GM12878 (cell line): ENCODE data around the gene POP7. TPM values are rescaled to one million over a fixed set of nuclear protein-coding genes. Genes with fewer than 3 reads are reported as not detected.

Experiments
- ATAC-seq: fragments of 200-7000 bp; cut with Tn5 transposase; 3 replicates; pipeline ENCODE4 v1.9.1; 2020; ENCODE audit warnings: mild to moderate bottlenecking, moderate library complexity
- BruUV-seq: library from RNA; stranded (reverse); fragments of 400-500 nt; replicated peaks from 2 replicates; lab custom pipeline; 2021; lab: Mats Ljungman, UMichigan
- CTCF ChIA-PET: fragments of 300-600 bp; sonication (Branson Sonifier 250); formaldehyde crosslinking; extraction: SDS; loops from one replicate; lab custom pipeline; 2021; ENCODE audit warnings: inconsistent platforms; lab: Yijun Ruan, JAX
- POLR2A ChIA-PET: fragments of 350-600 bp; formaldehyde crosslinking; extraction: SDS; loops from one replicate; lab custom pipeline; 2021; ENCODE audit warnings: inconsistent platforms; lab: Charles Lee
- RAD21 ChIA-PET: fragments of 300-600 bp; sonication (Branson Sonifier 250); formaldehyde crosslinking; loops from one replicate; lab custom pipeline; 2023; ENCODE audit warnings: antibody characterized with exemption; ENCODE audit not compliant: unreplicated experiment; lab: Charles Lee
- SMC1A ChIA-PET: fragments of 300-600 bp; sonication (Branson Sonifier 250); formaldehyde crosslinking; loops from one replicate; lab custom pipeline; 2023; ENCODE audit not compliant: unreplicated experiment, uncharacterized antibody; lab: Charles Lee
- DNase-seq: peaks from one replicate; pipeline ENCODE4 v3.0.0-alpha.2; 2011; ENCODE audit warnings: low read depth, low spot score
- FAIRE-seq: peaks from 3 replicates; lab custom pipeline; 2011; peaks lifted over from hg19 to GRCh38; lab: Jason Lieb, UNC
- H2AFZ ChIP-seq: 2 replicates; pipeline ENCODE4 v1.6.0; 2011; ENCODE audit warnings: low read depth, low read length, control low read depth; ENCODE audit not compliant: control insufficient read depth
- H3K27ac ChIP-seq: 2 replicates; pipeline ENCODE4 v1.5.1; 2011; ENCODE audit warnings: control low read depth; ENCODE audit not compliant: control insufficient read depth, insufficient read depth
- H3K27me3 ChIP-seq, 2 experiments: replicated peaks in 1 of 2; 2 replicates each; pipeline versions ENCODE4 v1.6.0 to v1.6.1; 2011; ENCODE audit warnings: low read length in 1 of 2; ENCODE audit not compliant: control insufficient read depth in 2 of 2, insufficient read depth in 2 of 2
- H3K36me3 ChIP-seq, 2 experiments: 2 replicates each; pipeline ENCODE4 v1.5.1; 2011; ENCODE audit warnings: low read length in 1 of 2; ENCODE audit not compliant: control insufficient read depth in 2 of 2, insufficient read depth in 2 of 2
- H3K4me1 ChIP-seq: 2 replicates; pipeline ENCODE4 v1.6.1; 2011; ENCODE audit warnings: mild to moderate bottlenecking, low read length, moderate library complexity, mixed read lengths; ENCODE audit not compliant: control insufficient read depth, insufficient read depth
- H3K4me2 ChIP-seq: 2 replicates; pipeline ENCODE4 v1.6.0; 2011; ENCODE audit warnings: control low read depth; ENCODE audit not compliant: control insufficient read depth, insufficient read depth
- H3K4me3 ChIP-seq: fragments of 200-600 bp; sonication (generic); 2 replicates; pipeline ENCODE4 v1.5.1; 2016
- H3K79me2 ChIP-seq: 2 replicates; pipeline ENCODE4 v1.6.0; 2011; ENCODE audit warnings: low read length; ENCODE audit not compliant: control insufficient read depth, insufficient read depth
- H3K9ac ChIP-seq: 2 replicates; pipeline ENCODE4 v1.8.0; 2011; ENCODE audit warnings: low read length, control low read depth, mixed read lengths; ENCODE audit not compliant: control insufficient read depth, insufficient read depth
- H3K9me3 ChIP-seq: replicated peaks from 3 replicates; pipeline ENCODE4 v1.5.1; 2011; ENCODE audit warnings: mild to moderate bottlenecking, low read length; ENCODE audit not compliant: control insufficient read depth, insufficient read depth
- H4K20me1 ChIP-seq: 2 replicates; pipeline ENCODE4 v1.6.0; 2011; ENCODE audit not compliant: control insufficient read depth, insufficient read depth
- ATF3 ChIP-seq: IDR thresholded peaks from 2 replicates; pipeline ENCODE4 v1.6.1; 2011; ENCODE audit warnings: low read depth, mild to moderate bottlenecking, low read length, moderate library complexity, borderline replicate concordance; ENCODE audit errors: extremely low read depth
- ATF7 ChIP-seq: fragments of 450-650 bp; IDR thresholded peaks from 2 replicates; pipeline ENCODE4 v1.6.1; 2016; ENCODE audit warnings: low read depth, mild to moderate bottlenecking
- CHD4 ChIP-seq: fragments of 200-600 bp; sonication (generic); IDR thresholded peaks from 2 replicates; pipeline ENCODE4 v1.6.1; 2016; ENCODE audit warnings: mild to moderate bottlenecking
- CTCF ChIP-seq, 3 experiments: IDR thresholded peaks in 2 of 3; conservative IDR thresholded peaks in 1 of 3; 2 replicates each; pipeline ENCODE4 v1.5.1; 2011; ENCODE audit warnings: low read depth in 3 of 3, low read length in 3 of 3, mild to moderate bottlenecking in 3 of 3, control low read depth in 2 of 3, moderate library complexity in 2 of 3, inconsistent platforms in 1 of 3, mixed read lengths in 1 of 3; ENCODE audit not compliant: control insufficient read depth in 2 of 3, insufficient read depth in 1 of 3; ENCODE audit errors: extremely low read depth in 1 of 3
- FOXM1 ChIP-seq: IDR thresholded peaks from 2 replicates; pipeline ENCODE4 v1.6.1; 2012; ENCODE audit warnings: low read depth, mild to moderate bottlenecking, inconsistent platforms, low read length, moderate library complexity
- REST ChIP-seq: IDR thresholded peaks from 2 replicates; pipeline ENCODE4 v1.6.1; 2012; ENCODE audit warnings: mild to moderate bottlenecking, low read depth, low read length
- SPI1 ChIP-seq: IDR thresholded peaks from 2 replicates; pipeline ENCODE4 v1.6.1; 2011; ENCODE audit warnings: low read depth, mild to moderate bottlenecking, low read length, moderate library complexity, borderline replicate concordance; ENCODE audit not compliant: insufficient read depth
- WGBS: methylation state at CpG from one replicate; pipeline ENCODE4 v1.1.6; 2016; ENCODE audit warnings: low lambda C conversion rate; ENCODE audit not compliant: insufficient replicate concordance, insufficient coverage; ENCODE audit errors: missing lambda C conversion rate; 5-methylcytosine and 5-hydroxymethylcytosine counted together
- in situ Hi-C: fragments of 300-500 bp; cut with MboI; formaldehyde crosslinking; loops from 9 replicates; pipeline ENCODE4 v1.14.3; 2018; ENCODE audit warnings: mixed read lengths
- intact Hi-C: fragments of 100-400 bp; cut with micrococcal nuclease; formaldehyde crosslinking; loops from one replicate; pipeline ENCODE4 v1.14.2; 2022; ENCODE audit not compliant: unreplicated experiment
- polyA plus RNA-seq, 11 experiments: library from polyadenylated mRNA; depleted of rRNA in 4 of 11; unstranded in 6 of 11; stranded (reverse) in 5 of 11; fragments of >200 nt; fragmentation: Nextera tagmentation in 4 of 11; fragmentation: Illumina TruSeq in 1 of 11; extraction: Ambion mirVana in 4 of 11; extraction: Trizol in 1 of 11; gene quantifications; 1 replicate in 1 of 11; 2 replicates in 10 of 11; pipeline versions ENCODE4 v1.2.1 to v1.2.3, GENCODE V29; 2011 to 2016; ENCODE audit warnings: inconsistent platforms in 2 of 11, missing spikeins in 2 of 11, low read depth in 1 of 11
- total RNA-seq, 4 experiments: library from RNA; depleted of rRNA in 3 of 4; stranded (reverse); fragments of >200 nt in 3 of 4; fragmentation: Illumina TruSeq in 1 of 4; extraction: Trizol in 1 of 4; gene quantifications; 2 replicates each; pipeline versions ENCODE4 v1.2.1 to v1.2.3, GENCODE V29; 2013 to 2021

POP7 gene
- total and polyA plus RNA-seq, 10 of the 15 experiments (the other 5 are each of a cell fraction or from before 2014, with no cell fraction given) = 12.1 to 148 (median 51.7) TPM

- Histone ChIP-seq H3K36me3 (no peaks in the 10 kb centered on the region), H3K4me3 (no peak overlapping the region), H3K4me1 (no peaks in the 10 kb centered on the region), H3K79me2 (no peaks in the 10 kb centered on the region), H3K9ac (no peak overlapping the region), H2AFZ (no peak overlapping the region), H3K27me3 (no peaks in the 10 kb centered on the region), H4K20me1 (no peaks in the 10 kb centered on the region), H3K27ac (no peak overlapping the region), H3K9me3 (no peaks in the 10 kb centered on the region), H3K4me2 (no peak overlapping the region)
- ChIA-PET RAD21 (no interaction called here), SMC1A (interaction anchor here (1.2 kb wide), 1 partner anchor 38 kb away, joined by 3 read pairs; the partner anchor contains the start of gene POP7), CTCF (interaction anchor here (0.8 to 2.2 kb wide), 4 partner anchors 10 to 38 kb away, joined by 3 to 10 read pairs (median 4); partner anchors contain the start of gene POP7), POLR2A (interaction anchor here (0.6 to 0.7 kb wide), 4 partner anchors 184 to 745 kb away, joined by 3 to 4 read pairs (median 4); partner anchors contain the start of gene TRIP6)
- FAIRE-seq (no peak), DNase-seq (no peak), ATAC-seq (no peak)
- WGBS = 37% methylated on average over 16 of the region's 16 CpGs
- in situ Hi-C loops (no loop called here), intact Hi-C loops (no loop called here)
- BruUV-seq = no TSS peak
- TF ChIP-seq SPI1 = peak; percentile 66; the same call in 1 of the 2 replicates
- peak; percentile 29; the same call in 1 of the 2 replicates for TF ChIP-seq ATF7
- no peak for TF ChIP-seq FOXM1
- no peak for TF ChIP-seq CTCF (IDR thresholded peaks at IDR 0.05 in 2 of 3, conservative IDR thresholded peaks at IDR 0.05 in 1 of 3; ENCODE audit: control insufficient read depth in 2 of 3, extremely low read depth in 1 of 3, insufficient read depth in 1 of 3, low read depth in 3 of 3, low read length in 3 of 3)
- no peak for TF ChIP-seq CHD4
- no peak for TF ChIP-seq ATF3
- no peak for TF ChIP-seq REST
Measured at GRCh38 chr7:100667331-100668068, 38.4 kb upstream of the POP7 start.
